ENCODE data around the gene DAPK1.
A peak's percentile ranks its signal among the peaks of the same experiment; 100 is the strongest.

DAPK1 gene

DNA sequence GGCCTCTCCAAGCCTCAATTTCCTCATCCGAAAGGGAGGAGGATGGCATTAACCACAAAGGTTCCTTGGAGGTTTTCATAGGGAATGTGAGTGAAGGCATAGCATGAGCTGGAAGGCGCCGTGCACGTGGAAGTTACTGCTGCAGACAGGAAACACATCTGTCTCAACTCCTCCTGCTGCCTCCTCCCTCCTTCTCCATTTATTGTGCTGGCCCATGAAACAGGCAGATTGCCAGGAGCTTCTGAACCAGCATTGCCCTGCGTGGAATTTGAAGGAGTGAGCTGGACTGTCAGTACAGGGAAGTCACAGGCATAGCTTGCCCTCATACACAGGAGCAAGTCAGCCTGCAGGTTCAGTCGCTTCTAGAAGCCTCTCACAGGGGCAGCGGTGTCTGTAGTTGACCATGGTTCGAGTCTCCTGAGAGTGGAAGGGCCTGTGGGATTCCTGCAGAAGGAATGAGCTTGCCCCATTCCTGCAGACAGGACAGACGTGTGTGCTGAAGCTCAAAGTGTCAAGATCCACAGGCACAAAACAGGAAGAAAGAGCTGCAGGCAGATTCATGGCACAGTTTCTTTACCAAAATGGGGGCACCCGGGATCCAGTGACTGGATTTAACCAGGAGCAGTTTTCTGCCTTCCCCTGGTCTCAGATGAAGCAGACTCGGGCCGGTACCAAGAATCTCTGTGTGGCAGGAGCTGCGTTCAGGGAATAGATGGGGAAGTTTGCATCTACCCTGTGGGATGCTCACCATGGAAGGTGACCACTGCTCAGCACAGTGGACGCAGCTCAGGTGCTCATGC, 179.5 kb downstream of the DAPK1 start:
- Histone ChIP-seq H3K9me3 (ENCODE audit: control insufficient read depth in 1 of 2, low read length in 2 of 2) (no peaks in the 10 kb centered on the region), H3K36me3 (ENCODE audit: control insufficient read depth in 1 of 2, insufficient read depth in 2 of 2, low read length in 2 of 2) (peaks cover 9 to 11% of the 10 kb centered on the region in 2 donors), H3K4me1 (ENCODE audit: control insufficient read depth in 1 of 2, insufficient read depth in 2 of 2, low read length in 2 of 2) (peaks cover 0 to 13% of the 10 kb centered on the region in 2 donors), H3K27ac (ENCODE audit: low read length) (no peak overlapping the region), H3K4me3 (ENCODE audit: low read depth in 1 of 2, low read length in 2 of 2) (no peak overlapping the region), H3K27me3 (ENCODE audit: low read depth, low read length) (no peaks in the 10 kb centered on the region)

- Histone ChIP-seq H3K27ac (ENCODE audit: low read length) (no peak overlapping the region), H3K9me3 (ENCODE audit: control insufficient read depth in 1 of 2, low read length in 2 of 2) (no peaks in the 10 kb centered on the region), H3K4me1 (ENCODE audit: control insufficient read depth in 1 of 2, insufficient read depth in 2 of 2, low read length in 2 of 2) (peaks cover 0 to 13% of the 10 kb centered on the region in 2 donors), H3K4me3 (ENCODE audit: low read depth in 1 of 2, low read length in 2 of 2) (no peak overlapping the region), H3K27me3 (ENCODE audit: low read depth, low read length) (no peaks in the 10 kb centered on the region), H3K36me3 (ENCODE audit: control insufficient read depth in 1 of 2, insufficient read depth in 2 of 2, low read length in 2 of 2) (peaks cover 12 to 16% of the 10 kb centered on the region in 2 donors)
These were observed 180.3 kb downstream of the DAPK1 start for GRCh38 chr9:87677776-87678587.

DNA sequence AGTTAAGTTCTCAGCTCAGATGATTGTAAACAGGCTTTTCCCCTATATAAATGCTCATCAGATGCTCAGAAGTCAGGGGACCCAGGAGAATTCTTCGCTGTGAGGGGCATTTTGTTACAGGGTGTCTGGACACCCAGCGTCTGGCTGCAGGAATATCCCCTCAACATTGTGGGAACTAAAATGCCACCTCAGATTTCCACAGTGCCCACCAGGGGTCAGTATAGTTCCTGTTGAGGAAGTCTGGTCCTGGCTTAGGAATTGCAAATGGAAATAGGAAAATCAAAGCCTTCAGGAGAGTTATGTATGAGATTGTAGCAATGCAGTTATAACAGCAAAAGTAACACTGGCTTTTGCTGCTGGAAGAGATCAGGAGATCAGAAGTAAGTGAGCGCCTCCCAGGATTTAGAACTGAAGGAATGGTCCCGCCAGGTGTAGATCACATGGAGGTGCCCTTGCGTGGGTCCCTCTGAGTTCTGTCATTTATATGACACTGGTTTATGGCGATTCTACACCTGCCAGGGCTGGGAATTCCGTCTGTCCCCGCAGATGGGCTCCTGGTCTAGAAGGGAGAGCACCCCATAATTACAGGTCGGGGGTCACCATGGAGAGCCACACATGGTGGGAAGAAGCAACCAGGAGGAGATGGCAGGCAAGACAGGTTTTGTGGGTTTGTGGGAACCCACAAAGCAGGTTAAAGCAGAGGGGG, 181.1 kb downstream of the DAPK1 start:
- Histone ChIP-seq H3K4me1 (ENCODE audit: control insufficient read depth in 1 of 2, insufficient read depth in 2 of 2, low read length in 2 of 2) (peaks cover 0 to 13% of the 10 kb centered on the region in 2 donors), H3K27me3 (ENCODE audit: low read depth, low read length) (no peaks in the 10 kb centered on the region), H3K4me3 (ENCODE audit: low read depth in 1 of 2, low read length in 2 of 2) (no peak overlapping the region), H3K9me3 (ENCODE audit: control insufficient read depth in 1 of 2, low read length in 2 of 2) (no peaks in the 10 kb centered on the region), H3K27ac (ENCODE audit: low read length) (no peak overlapping the region), H3K36me3 (ENCODE audit: control insufficient read depth in 1 of 2, insufficient read depth in 2 of 2, low read length in 2 of 2) (peaks cover 12 to 16% of the 10 kb centered on the region in 2 donors)

DNA sequence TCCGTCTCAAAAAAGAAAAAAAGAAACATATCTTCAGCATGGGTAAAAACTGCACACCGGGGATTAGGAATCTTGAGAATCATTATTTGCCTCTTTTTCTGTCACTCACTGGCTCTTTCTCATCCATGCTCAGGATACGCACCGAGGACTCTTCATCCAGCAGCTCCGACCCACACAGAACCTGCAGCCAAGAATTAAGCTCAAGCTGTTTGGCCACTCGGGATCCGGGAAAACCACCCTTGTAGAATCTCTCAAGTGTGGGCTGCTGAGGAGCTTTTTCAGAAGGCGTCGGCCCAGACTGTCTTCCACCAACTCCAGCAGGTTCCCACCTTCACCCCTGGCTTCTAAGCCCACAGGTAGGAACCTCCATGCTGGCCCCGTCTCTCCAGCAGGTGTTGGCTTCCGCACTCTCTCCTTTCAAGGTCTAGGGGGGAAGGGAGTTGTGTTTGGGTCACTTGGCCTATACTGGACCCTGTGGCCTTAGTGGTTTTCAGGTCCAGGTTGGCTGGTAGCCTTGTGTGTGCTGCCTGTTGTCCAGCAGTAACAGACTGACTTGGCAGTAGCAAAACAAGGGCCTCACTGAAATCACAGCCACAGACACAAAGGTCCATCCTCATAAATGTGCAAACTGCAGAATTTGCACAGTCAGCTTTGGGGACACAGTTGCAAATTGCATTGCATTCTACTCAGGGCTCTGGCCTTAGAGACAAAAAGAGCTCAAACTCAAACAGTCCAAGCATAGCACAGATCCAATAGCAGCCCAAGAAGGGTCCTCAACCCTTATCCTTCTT, 183.8 kb downstream of the DAPK1 start:
- Histone ChIP-seq H3K4me3 (ENCODE audit: low read depth in 1 of 2, low read length in 2 of 2) (no peak overlapping the region), H3K36me3 (ENCODE audit: control insufficient read depth in 1 of 2, insufficient read depth in 2 of 2, low read length in 2 of 2) (peaks cover 12 to 16% of the 10 kb centered on the region in 2 donors), H3K27ac (ENCODE audit: low read length) (no peak overlapping the region), H3K9me3 (ENCODE audit: control insufficient read depth in 1 of 2, low read length in 2 of 2) (no peaks in the 10 kb centered on the region), H3K4me1 (ENCODE audit: control insufficient read depth in 1 of 2, insufficient read depth in 2 of 2, low read length in 2 of 2) (peaks cover 0 to 26% of the 10 kb centered on the region in 2 donors), H3K27me3 (ENCODE audit: low read depth, low read length) (no peaks in the 10 kb centered on the region)

GRCh38 chr9:87682085-87682484, 184.4 kb downstream of the DAPK1 start:
- Histone ChIP-seq H3K4me3 (ENCODE audit: low read depth in 1 of 2, low read length in 2 of 2) (no peak overlapping the region), H3K27me3 (ENCODE audit: low read depth, low read length) (no peaks in the 10 kb centered on the region), H3K36me3 (ENCODE audit: control insufficient read depth in 1 of 2, insufficient read depth in 2 of 2, low read length in 2 of 2) (peaks cover 12 to 16% of the 10 kb centered on the region in 2 donors), H3K27ac (ENCODE audit: low read length) (no peak overlapping the region), H3K4me1 (ENCODE audit: control insufficient read depth in 1 of 2, insufficient read depth in 2 of 2, low read length in 2 of 2) (peaks cover 0 to 21% of the 10 kb centered on the region in 2 donors), H3K9me3 (ENCODE audit: control insufficient read depth in 1 of 2, low read length in 2 of 2) (no peaks in the 10 kb centered on the region)

DNA sequence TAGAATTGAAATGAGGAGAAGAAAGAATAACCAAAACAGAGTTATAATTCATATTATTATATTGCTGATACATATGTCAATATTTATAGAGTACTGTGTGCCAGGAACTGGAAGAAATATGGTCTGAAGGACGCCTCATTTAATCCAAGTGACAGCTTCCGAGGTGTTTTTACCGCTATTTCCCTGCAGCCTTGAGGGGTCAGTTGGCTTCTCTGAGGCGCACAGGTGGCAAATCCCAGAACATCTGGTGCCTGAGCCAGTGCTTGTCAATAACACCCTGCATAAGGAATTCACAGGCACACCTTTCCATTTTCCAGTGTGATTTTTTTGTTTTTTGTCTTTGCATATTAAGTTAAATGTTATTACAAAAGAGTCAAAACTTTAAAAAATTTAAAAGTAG, 185.0 kb downstream of the DAPK1 start:
- Histone ChIP-seq H3K27me3 (ENCODE audit: low read depth, low read length) (no peaks in the 10 kb centered on the region), H3K36me3 (ENCODE audit: control insufficient read depth in 1 of 2, insufficient read depth in 2 of 2, low read length in 2 of 2) (peaks cover 12 to 16% of the 10 kb centered on the region in 2 donors), H3K4me3 (ENCODE audit: low read depth in 1 of 2, low read length in 2 of 2) (no peak overlapping the region), H3K4me1 (ENCODE audit: control insufficient read depth in 1 of 2, insufficient read depth in 2 of 2, low read length in 2 of 2) (peaks cover 0 to 15% of the 10 kb centered on the region in 2 donors), H3K9me3 (ENCODE audit: control insufficient read depth in 1 of 2, low read length in 2 of 2) (no peaks in the 10 kb centered on the region), H3K27ac (ENCODE audit: low read length) (no peak overlapping the region)

DNA sequence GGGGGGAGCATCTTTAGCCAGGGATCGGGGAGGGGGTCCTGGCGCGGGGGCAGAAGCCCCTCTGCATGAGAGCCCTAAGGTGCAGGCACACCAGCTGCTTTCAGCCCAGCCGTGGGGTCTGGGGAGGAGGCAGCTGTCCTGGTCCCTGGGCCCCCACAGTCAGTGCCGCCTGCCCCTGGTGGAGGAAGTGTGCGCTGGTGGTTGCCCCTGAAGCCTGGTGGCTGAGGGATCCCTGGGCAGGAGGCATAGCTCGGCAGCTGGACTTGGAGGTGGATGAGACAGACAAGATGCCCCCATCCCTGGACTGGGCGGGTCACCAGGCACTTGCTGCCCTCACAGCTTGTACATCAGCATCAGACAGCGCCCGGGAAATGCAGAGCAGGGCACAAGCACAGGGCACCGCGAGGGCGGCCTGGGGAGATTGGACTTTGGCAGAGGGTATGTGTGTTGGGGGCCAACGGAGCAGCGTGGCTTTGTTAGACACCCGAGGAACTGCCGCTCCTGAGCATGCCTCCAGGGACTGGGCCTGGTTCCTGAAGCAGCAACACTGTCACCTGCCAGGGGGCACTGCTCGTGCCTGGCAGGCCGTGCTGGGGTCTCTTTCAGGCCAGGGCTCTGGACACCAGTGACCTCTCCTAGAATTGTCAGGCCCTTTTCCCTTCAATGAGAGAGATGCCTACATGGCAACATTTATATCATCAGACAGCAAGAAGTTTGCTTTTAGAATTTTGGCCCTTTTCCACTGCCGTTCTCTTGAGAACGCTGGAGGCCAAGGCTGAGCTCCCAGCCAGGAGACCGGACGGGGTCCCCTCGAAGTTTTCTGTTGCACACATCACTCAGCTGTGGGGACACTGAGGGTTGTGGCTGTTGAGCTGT, 186.3 kb downstream of the DAPK1 start:
- peaks cover 12 to 16% of the 10 kb centered on the region in 2 donors for H3K36me3 ChIP-seq (ENCODE audit: control insufficient read depth in 1 of 2, insufficient read depth in 2 of 2, low read length in 2 of 2)
- no peaks in the 10 kb centered on the region for H3K27me3 ChIP-seq (ENCODE audit: low read depth, low read length)
- no peak overlapping the region for H3K27ac ChIP-seq (ENCODE audit: low read length)
- peaks cover 0 to 13% of the 10 kb centered on the region in 2 donors for H3K4me1 ChIP-seq (ENCODE audit: control insufficient read depth in 1 of 2, insufficient read depth in 2 of 2, low read length in 2 of 2)
- H3K4me3 ChIP-seq (ENCODE audit: low read depth in 1 of 2, low read length in 2 of 2): no peak overlapping the region
- H3K9me3 ChIP-seq (ENCODE audit: control insufficient read depth in 1 of 2, low read length in 2 of 2): no peaks in the 10 kb centered on the region

- H3K4me3 ChIP-seq (ENCODE audit: low read depth in 1 of 2, low read length in 2 of 2): no peak overlapping the region
- H3K27me3 ChIP-seq (ENCODE audit: low read depth, low read length): no peaks in the 10 kb centered on the region
- H3K27ac ChIP-seq (ENCODE audit: low read length): no peak overlapping the region
- peaks cover 14 to 16% of the 10 kb centered on the region in 2 donors for H3K36me3 ChIP-seq (ENCODE audit: control insufficient read depth in 1 of 2, insufficient read depth in 2 of 2, low read length in 2 of 2)
- no peaks in the 10 kb centered on the region for H3K9me3 ChIP-seq (ENCODE audit: control insufficient read depth in 1 of 2, low read length in 2 of 2)
- H3K4me1 ChIP-seq (ENCODE audit: control insufficient read depth in 1 of 2, insufficient read depth in 2 of 2, low read length in 2 of 2): peaks cover 0 to 13% of the 10 kb centered on the region in 2 donors
These were observed 187.1 kb downstream of the DAPK1 start for GRCh38 chr9:87684627-87685219.

GRCh38 chr9:87685441-87685840, 187.8 kb downstream of the DAPK1 start:
- no peak overlapping the region for H3K4me3 ChIP-seq (ENCODE audit: low read depth in 1 of 2, low read length in 2 of 2)

More at GRCh38 chr9:87685441-87685840, 187.8 kb downstream of the DAPK1 start:
- peaks cover 15 to 16% of the 10 kb centered on the region in 2 donors for H3K36me3 ChIP-seq (ENCODE audit: control insufficient read depth in 1 of 2, insufficient read depth in 2 of 2, low read length in 2 of 2)
- no peaks in the 10 kb centered on the region for H3K27me3 ChIP-seq (ENCODE audit: low read depth, low read length)
- H3K9me3 ChIP-seq (ENCODE audit: control insufficient read depth in 1 of 2, low read length in 2 of 2): no peaks in the 10 kb centered on the region
- H3K4me1 ChIP-seq (ENCODE audit: control insufficient read depth in 1 of 2, insufficient read depth in 2 of 2, low read length in 2 of 2): peaks cover 0 to 13% of the 10 kb centered on the region in 2 donors
- peak overlapping the region; percentile 6 for H3K27ac ChIP-seq (ENCODE audit: low read length)

All from muscle layer of duodenum (tissue), 2 donors.